SK-N-MC (cell line): ENCODE results near the gene SCP2.

Experiments used
- DNase-seq: peaks from one replicate; pipeline ENCODE4 v3.0.0-alpha.2; 2011; ENCODE audit warnings: low read depth, low spot score
- H3K27ac ChIP-seq: fragments of 200-600 bp; sonication (generic); 2 replicates; pipeline ENCODE4 v1.5.1; 2016; ENCODE audit warnings: mixed run types
- H3K36me3 ChIP-seq: fragments of 200-600 bp; sonication (generic); 2 replicates; pipeline ENCODE4 v1.6.1; 2017; ENCODE audit warnings: antibody characterized with exemption, low read length, mixed read lengths; ENCODE audit not compliant: insufficient read depth
- H3K4me3 ChIP-seq: fragments of 200-600 bp; sonication (generic); 2 replicates; pipeline ENCODE4 v1.5.1; 2016
- H3K9ac ChIP-seq: fragments of 200-600 bp; sonication (generic); 2 replicates; pipeline ENCODE4 v1.8.0; 2017; ENCODE audit warnings: mixed run types, mixed read lengths; ENCODE audit not compliant: insufficient read length
- H3K9me3 ChIP-seq: fragments of 200-600 bp; sonication (generic); 2 replicates; pipeline ENCODE4 v1.6.1; 2017; ENCODE audit warnings: low read depth, mild to moderate bottlenecking, antibody characterized with exemption, low read length, moderate library complexity, mixed read lengths
- EZH2 ChIP-seq: fragments of 200-600 bp; sonication (generic); IDR thresholded peaks from one replicate; pipeline ENCODE4 v1.6.1; 2017; ENCODE audit warnings: antibody characterized with exemption
- FOXP2 ChIP-seq: optimal IDR thresholded peaks from 2 replicates; pipeline ENCODE3; 2011; ENCODE audit warnings: mild to moderate bottlenecking, moderate library complexity; ENCODE audit not compliant: insufficient read depth; ENCODE audit errors: extremely low read length, control extremely low read depth
- POLR2AphosphoS5 ChIP-seq: IDR thresholded peaks from 2 replicates; pipeline ENCODE4 v1.6.1; 2012; ENCODE audit warnings: mild to moderate bottlenecking, low read depth, low read length, borderline replicate concordance

Gene SCP2

GRCh38 chr1:53038566-53038965 is 111.5 kb downstream of the SCP2 start:
- DNase-seq, result no peak
- no peaks in the 10 kb centered on the region for H3K9me3 ChIP-seq
- no peak for TF ChIP-seq FOXP2
- no peak for TF ChIP-seq EZH2
- no peak for TF ChIP-seq POLR2AphosphoS5
- H3K4me3 ChIP-seq, result no peak overlapping the region
- no peak overlapping the region for H3K9ac ChIP-seq
- no peak overlapping the region for H3K27ac ChIP-seq
- H3K36me3 ChIP-seq, result 0 out of 2 replicates have a peak, but pooled peaks cover 4% of the 10 kb centered on the region

GRCh38 chr1:53043271-53043670 is 116.2 kb downstream of the SCP2 start:
- Histone ChIP-seq H3K27ac (no peak overlapping the region), H3K9me3 (no peaks in the 10 kb centered on the region), H3K36me3 (0 out of 2 replicates have a peak, but pooled peaks cover 4% of the 10 kb centered on the region), H3K9ac (no peak overlapping the region), H3K4me3 (no peak overlapping the region)
- no peak for TF ChIP-seq POLR2AphosphoS5
- TF ChIP-seq EZH2, result no peak
- no peak for DNase-seq

- H3K9ac ChIP-seq, result no peak overlapping the region
- H3K36me3 ChIP-seq, result 0 out of 2 replicates have a peak, but pooled peaks cover 3% of the 10 kb centered on the region
- no peak overlapping the region for H3K27ac ChIP-seq
- no peak overlapping the region for H3K4me3 ChIP-seq
- DNase-seq, result no peak
- TF ChIP-seq POLR2AphosphoS5 (no peak), FOXP2 (no peak), EZH2 (no peak)
- no peaks in the 10 kb centered on the region for H3K9me3 ChIP-seq
These were observed 117.8 kb downstream of the SCP2 start for GRCh38 chr1:53044926-53045325.

- Histone ChIP-seq H3K27ac (no peak overlapping the region), H3K36me3 (peaks cover 9% of the 10 kb centered on the region; the same call in 1 of the 2 replicates), H3K4me3 (no peak overlapping the region), H3K9ac (no peak overlapping the region), H3K9me3 (no peaks in the 10 kb centered on the region)
- no peak for TF ChIP-seq EZH2
- TF ChIP-seq POLR2AphosphoS5, result no peak
- no peak for DNase-seq
These were observed 119.9 kb downstream of the SCP2 start for GRCh38 chr1:53046930-53047329.

- Histone ChIP-seq H3K27ac (no peak overlapping the region), H3K4me3 (no peak overlapping the region), H3K9ac (no peak overlapping the region), H3K36me3 (peaks cover 12% of the 10 kb centered on the region), H3K9me3 (no peaks in the 10 kb centered on the region)
- TF ChIP-seq EZH2, result no peak
- TF ChIP-seq FOXP2, result no peak
- no peak for TF ChIP-seq POLR2AphosphoS5
- DNase-seq, result no peak
These were observed 121.0 kb downstream of the SCP2 start for GRCh38 chr1:53047737-53048736.

GRCh38 chr1:53048960-53049573 is 122.0 kb downstream of the SCP2 start:
- Histone ChIP-seq H3K36me3 (peaks cover 16% of the 10 kb centered on the region), H3K4me3 (no peak overlapping the region), H3K9ac (no peak overlapping the region), H3K27ac (no peak overlapping the region), H3K9me3 (no peaks in the 10 kb centered on the region)
- no peak for DNase-seq
- TF ChIP-seq EZH2 (no peak), FOXP2 (no peak), POLR2AphosphoS5 (no peak)

- H3K4me3 ChIP-seq, result no peak overlapping the region
- no peak for DNase-seq
- no peak for TF ChIP-seq EZH2
- no peaks in the 10 kb centered on the region for H3K9me3 ChIP-seq
- H3K36me3 ChIP-seq, result peaks cover 16% of the 10 kb centered on the region
- no peak overlapping the region for H3K27ac ChIP-seq
- no peak overlapping the region for H3K9ac ChIP-seq
These were observed 122.5 kb downstream of the SCP2 start for GRCh38 chr1:53049574-53049967.

GRCh38 chr1:53050310-53050709 is 123.2 kb downstream of the SCP2 start:
- no peak for DNase-seq
- peaks cover 16% of the 10 kb centered on the region for H3K36me3 ChIP-seq
- no peak for TF ChIP-seq FOXP2
- TF ChIP-seq POLR2AphosphoS5, result no peak
- no peak overlapping the region for H3K4me3 ChIP-seq
- no peak overlapping the region for H3K27ac ChIP-seq
- H3K9ac ChIP-seq, result no peak overlapping the region
- H3K9me3 ChIP-seq, result no peaks in the 10 kb centered on the region

GRCh38 chr1:53051676-53052075 is 124.6 kb downstream of the SCP2 start:
- Histone ChIP-seq H3K36me3 (peaks cover 16% of the 10 kb centered on the region), H3K27ac (no peak overlapping the region), H3K9ac (no peak overlapping the region), H3K9me3 (no peaks in the 10 kb centered on the region), H3K4me3 (no peak overlapping the region)
- DNase-seq, result no peak
- no peak for TF ChIP-seq EZH2
- no peak for TF ChIP-seq POLR2AphosphoS5
- TF ChIP-seq FOXP2, result no peak
